B cell (primary cell): ENCODE results near the gene SIL1. TPM values are rescaled to one million over a fixed set of nuclear protein-coding genes. Genes with fewer than 3 reads are reported as not detected.

ENCODE experiments used
- ATAC-seq: fragments of 200-7000 bp; cut with Tn5 transposase; one replicate; pipeline ENCODE4 v1.10.0; 2021; ENCODE audit warnings: low read depth, mild to moderate bottlenecking, moderate number of reproducible peaks, moderate library complexity
- CTCF ChIA-PET: fragments of 350-600 bp; sonication (Branson Sonifier 250); formaldehyde crosslinking; loops from one replicate; lab custom pipeline; 2021; ENCODE audit warnings: antibody characterized with exemption, inconsistent platforms; lab: Charles Lee
- POLR2A ChIA-PET: fragments of 350-600 bp; sonication (Branson Sonifier 250); formaldehyde crosslinking; loops from one replicate; lab custom pipeline; 2021; ENCODE audit warnings: antibody characterized with exemption; lab: Charles Lee
- DNase-seq: peaks from one replicate; pipeline ENCODE4 v3.0.0; 2013
- H2AFZ ChIP-seq: 2 replicates; pipeline ENCODE4 v1.6.1; 2012; ENCODE audit warnings: mild to moderate bottlenecking, low read depth, low read length; ENCODE audit not compliant: insufficient read depth, poor library complexity, severe bottlenecking
- H3K27ac ChIP-seq, 2 donors: 1 replicate in 1 of 2; 2 replicates in 1 of 2; pipeline ENCODE4 v1.5.1; 2012 to 2013; ENCODE audit warnings: low read length in 2 of 2, mild to moderate bottlenecking in 2 of 2, moderate library complexity in 1 of 2
- H3K27me3 ChIP-seq, 4 experiments: fragments of 200-600 bp in 1 of 4; sonication (generic) in 1 of 4; replicated peaks in 1 of 4; 1 replicate in 2 of 4; 2 replicates in 2 of 4; pipeline versions ENCODE4 v1.6.1 to v1.7.0; 2013 to 2016; ENCODE audit warnings: low read length in 3 of 4, mild to moderate bottlenecking in 2 of 4, mixed read lengths in 1 of 4, moderate library complexity in 1 of 4; ENCODE audit not compliant: insufficient read depth in 4 of 4, control insufficient read depth in 3 of 4; ENCODE audit errors: control extremely low read depth in 1 of 4
- H3K36me3 ChIP-seq, 2 experiments: replicated peaks in 1 of 2; 1 replicate in 1 of 2; 2 replicates in 1 of 2; pipeline versions ENCODE4 v1.6.1 to v1.7.1; 2013; ENCODE audit warnings: low read length in 1 of 2; ENCODE audit not compliant: insufficient read depth in 2 of 2, control insufficient read depth in 1 of 2; ENCODE audit errors: control extremely low read depth in 1 of 2, extremely low read depth in 1 of 2
- H3K4me1 ChIP-seq, 2 donors: fragments of 200-600 bp in 1 of 2; sonication (generic) in 1 of 2; 1 replicate in 1 of 2; 2 replicates in 1 of 2; pipeline versions ENCODE4 v1.5.1 to v1.6.1; 2013 to 2017; ENCODE audit warnings: low read length in 2 of 2; ENCODE audit not compliant: control insufficient read depth in 2 of 2, insufficient read depth in 2 of 2
- H3K4me2 ChIP-seq: replicated peaks from 2 replicates; pipeline ENCODE3; 2012; ENCODE audit warnings: mild to moderate bottlenecking, low read depth, low read length; ENCODE audit not compliant: poor library complexity, severe bottlenecking
- H3K4me3 ChIP-seq, 5 experiments: fragments of 200-600 bp in 1 of 5; sonication (generic) in 1 of 5; 1 replicate in 3 of 5; 2 replicates in 2 of 5; pipeline versions ENCODE4 v1.5.1 to v1.7.0; 2011 to 2016; ENCODE audit warnings: low read length in 4 of 5, mild to moderate bottlenecking in 4 of 5, low read depth in 2 of 5, control low read depth in 1 of 5, moderate library complexity in 1 of 5; ENCODE audit not compliant: insufficient read depth in 1 of 5; ENCODE audit errors: control extremely low read depth in 1 of 5, extremely low read depth in 1 of 5
- H3K79me2 ChIP-seq: fragments of 200-600 bp; sonication (generic); one replicate; pipeline ENCODE4 v1.6.0; 2016; ENCODE audit warnings: low read length; ENCODE audit not compliant: control insufficient read depth, insufficient read depth
- H3K9ac ChIP-seq: fragments of 200-600 bp; sonication (generic); 2 replicates; pipeline ENCODE4 v1.6.1; 2017; ENCODE audit warnings: mild to moderate bottlenecking, low read length, moderate library complexity
- H3K9me3 ChIP-seq, 3 donors: one replicate each; pipeline versions ENCODE4 v1.6.1 to v1.7.1; 2013; ENCODE audit warnings: low read length in 2 of 3; ENCODE audit not compliant: control insufficient read depth in 2 of 3, insufficient read depth in 1 of 3; ENCODE audit errors: control extremely low read depth in 1 of 3
- H4K20me1 ChIP-seq: 2 replicates; pipeline ENCODE4 v1.6.0; 2012; ENCODE audit warnings: mild to moderate bottlenecking, low read length; ENCODE audit not compliant: insufficient read depth, control insufficient read depth, poor library complexity, severe bottlenecking
- H3K27ac Mint-ChIP-seq: one replicate; pipeline ENCODE4 v1.8.0; 2021; ENCODE audit warnings: mixed read lengths
- H3K27me3 Mint-ChIP-seq: one replicate; pipeline ENCODE4 v1.8.0; 2021; ENCODE audit warnings: mixed read lengths
- H3K4me1 Mint-ChIP-seq: one replicate; pipeline ENCODE4 v1.8.0; 2021; ENCODE audit warnings: mixed read lengths
- H3K4me3 Mint-ChIP-seq: one replicate; pipeline ENCODE4 v1.8.0; 2021; ENCODE audit warnings: mixed read lengths
- H3K9me3 Mint-ChIP-seq: one replicate; pipeline ENCODE4 v1.8.0; 2022; ENCODE audit warnings: mixed read lengths; ENCODE audit not compliant: insufficient read depth
- EZH2 ChIP-seq: IDR thresholded peaks from 2 replicates; pipeline ENCODE4 v1.6.1; 2012; ENCODE audit warnings: borderline replicate concordance, low read depth, mild to moderate bottlenecking, moderate library complexity, low read length; ENCODE audit not compliant: insufficient read depth, poor library complexity, severe bottlenecking
- WGBS: methylation state at CpG from one replicate; pipeline ENCODE4 v1.1.5; 2013; ENCODE audit warnings: missing lambda C conversion rate; ENCODE audit not compliant: insufficient coverage; 5-methylcytosine and 5-hydroxymethylcytosine counted together
- intact Hi-C: fragments of 100-400 bp; cut with micrococcal nuclease; formaldehyde crosslinking; loops from one replicate; pipeline ENCODE4 v1.10.0; 2022
- polyA plus RNA-seq: library from polyadenylated mRNA; depleted of rRNA; stranded (reverse); fragments of >200 nt; gene quantifications from 2 replicates; pipeline ENCODE4 v1.2.3, GENCODE V29; 2012
- total RNA-seq, 2 donors: library from RNA; stranded (reverse); fragments of 120-200 nt in 1 of 2; gene quantifications; 1 replicate in 1 of 2; 2 replicates in 1 of 2; pipeline versions ENCODE4 v1.2.3 to v1.2.4, GENCODE V29; 2013 to 2022
- TF ChIP-seq, protein P1 (sequence below): fragments of 200-600 bp; IDR thresholded peaks from one replicate; pipeline ENCODE4 v1.8.0; 2022; ENCODE audit warnings: antibody characterized with exemption, mild to moderate bottlenecking

SIL1 gene
- total and polyA plus RNA-seq, 2 donors (not counting 1 experiment from before 2014, with no cell fraction given): 16.9 to 19.8 TPM

DNA sequence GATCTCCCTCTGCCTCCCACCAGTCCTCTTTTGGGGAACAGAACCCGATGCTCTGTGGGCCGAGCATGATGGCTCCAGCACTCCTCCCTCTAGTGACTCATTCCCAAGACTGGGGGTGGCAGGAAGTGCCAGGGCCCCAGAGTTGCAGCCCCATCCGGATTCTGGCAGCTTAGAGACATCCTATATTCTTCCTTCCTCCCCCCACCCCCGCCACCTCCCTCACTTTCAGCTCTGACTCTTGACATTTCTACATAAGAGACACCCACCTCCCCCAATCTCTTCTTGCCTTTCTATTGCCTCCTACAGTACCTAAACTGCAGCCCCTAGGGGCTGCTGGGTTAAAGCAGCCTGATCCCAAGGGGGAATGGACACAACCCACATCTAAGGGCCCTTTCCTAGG lies 48.2 kb upstream of the SIL1 start:
- H3K4me3 Mint-ChIP-seq: no peak overlapping the region
- ChIA-PET CTCF (no interaction called here), POLR2A (no interaction called here)
- Histone ChIP-seq H3K4me2 (no peak overlapping the region), H3K9ac (no peak overlapping the region), H3K27me3 (peaks cover 0 to under 1% (median 0%) of the 10 kb centered on the region in 4 experiments), H3K27ac (no peak overlapping the region), H3K9me3 (no peaks in the 10 kb centered on the region), H4K20me1 (no peaks in the 10 kb centered on the region), H3K36me3 (no peaks in the 10 kb centered on the region), H3K4me1 (no peaks in the 10 kb centered on the region), H2AFZ (no peak overlapping the region), H3K79me2 (no peaks in the 10 kb centered on the region), H3K4me3 (no peak overlapping the region)
- no peaks in the 10 kb centered on the region for H3K9me3 Mint-ChIP-seq
- H3K4me1 Mint-ChIP-seq: peaks cover 2% of the 10 kb centered on the region
- peaks cover 7% of the 10 kb centered on the region for H3K27me3 Mint-ChIP-seq
- no peak overlapping the region for H3K27ac Mint-ChIP-seq
- WGBS: 3% methylated on average over 4 of the region's 4 CpGs
- intact Hi-C loops: no loop called here
- TF ChIP-seq, protein P1, sequence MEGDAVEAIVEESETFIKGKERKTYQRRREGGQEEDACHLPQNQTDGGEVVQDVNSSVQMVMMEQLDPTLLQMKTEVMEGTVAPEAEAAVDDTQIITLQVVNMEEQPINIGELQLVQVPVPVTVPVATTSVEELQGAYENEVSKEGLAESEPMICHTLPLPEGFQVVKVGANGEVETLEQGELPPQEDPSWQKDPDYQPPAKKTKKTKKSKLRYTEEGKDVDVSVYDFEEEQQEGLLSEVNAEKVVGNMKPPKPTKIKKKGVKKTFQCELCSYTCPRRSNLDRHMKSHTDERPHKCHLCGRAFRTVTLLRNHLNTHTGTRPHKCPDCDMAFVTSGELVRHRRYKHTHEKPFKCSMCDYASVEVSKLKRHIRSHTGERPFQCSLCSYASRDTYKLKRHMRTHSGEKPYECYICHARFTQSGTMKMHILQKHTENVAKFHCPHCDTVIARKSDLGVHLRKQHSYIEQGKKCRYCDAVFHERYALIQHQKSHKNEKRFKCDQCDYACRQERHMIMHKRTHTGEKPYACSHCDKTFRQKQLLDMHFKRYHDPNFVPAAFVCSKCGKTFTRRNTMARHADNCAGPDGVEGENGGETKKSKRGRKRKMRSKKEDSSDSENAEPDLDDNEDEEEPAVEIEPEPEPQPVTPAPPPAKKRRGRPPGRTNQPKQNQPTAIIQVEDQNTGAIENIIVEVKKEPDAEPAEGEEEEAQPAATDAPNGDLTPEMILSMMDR: no peak
- no peak for TF ChIP-seq EZH2
- no peak for ATAC-seq
- no peak for DNase-seq

DNA sequence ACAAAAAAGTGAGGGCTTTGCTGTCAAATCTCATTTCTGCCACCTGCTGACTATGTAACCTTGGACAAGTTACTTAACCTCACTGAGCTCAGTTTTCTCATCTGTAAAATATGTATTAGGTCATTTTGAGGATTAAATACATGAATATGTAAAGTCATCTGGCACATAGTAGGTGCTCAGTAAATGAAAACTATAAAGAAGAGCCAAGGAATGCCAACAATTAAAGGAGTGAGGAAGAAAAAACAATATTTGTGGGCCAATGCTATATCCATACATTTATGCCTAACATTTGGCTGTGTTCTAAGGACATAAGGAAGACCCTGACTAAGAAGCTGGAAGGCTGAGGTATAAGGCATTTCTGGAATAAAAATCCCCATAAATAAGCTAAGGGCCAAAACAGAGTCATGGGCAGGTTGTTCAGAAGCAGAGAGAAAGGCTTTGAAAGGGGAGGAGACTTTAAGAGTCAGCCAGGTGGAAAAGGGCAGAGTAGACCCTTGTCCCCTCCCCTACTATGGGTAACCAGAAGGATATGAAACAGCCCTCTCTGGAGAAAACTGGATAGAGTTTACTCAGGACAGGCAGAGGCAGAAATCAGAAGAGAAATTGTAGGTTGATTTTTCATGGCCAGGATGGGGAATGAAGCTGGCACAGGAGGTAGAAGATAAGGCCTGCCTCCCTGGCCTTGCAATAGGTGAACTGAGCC lies 47.6 kb upstream of the SIL1 start:
- no peak overlapping the region for H3K27ac ChIP-seq
- H3K4me3 Mint-ChIP-seq: no peak overlapping the region
- peaks cover 0 to 4% (median 0%) of the 10 kb centered on the region in 4 experiments for H3K27me3 ChIP-seq
- no peaks in the 10 kb centered on the region for H3K36me3 ChIP-seq
- no peak overlapping the region for H3K27ac Mint-ChIP-seq
- intact Hi-C loops: no loop called here
- no peaks in the 10 kb centered on the region for H3K4me1 ChIP-seq
- ATAC-seq (no peak), DNase-seq (no peak)
- POLR2A ChIA-PET: no interaction called here
- H3K79me2 ChIP-seq: no peaks in the 10 kb centered on the region
- no peak overlapping the region for H3K4me2 ChIP-seq
- no peak overlapping the region for H2AFZ ChIP-seq
- peaks cover 13% of the 10 kb centered on the region for H3K27me3 Mint-ChIP-seq
- CTCF ChIA-PET: interaction anchor here (1.5 kb wide), 1 partner anchor 667 kb away, joined by 4 read pairs; no protein-coding TSS in a partner anchor
- H3K4me3 ChIP-seq: no peak overlapping the region
- no peak for TF ChIP-seq EZH2
- TF ChIP-seq, protein P1: no peak
- H4K20me1 ChIP-seq: no peaks in the 10 kb centered on the region
- H3K9ac ChIP-seq: no peak overlapping the region
- no peaks in the 10 kb centered on the region for H3K4me1 Mint-ChIP-seq
- H3K9me3 ChIP-seq: no peaks in the 10 kb centered on the region
- no peaks in the 10 kb centered on the region for H3K9me3 Mint-ChIP-seq
